Brain pericyte (primary cell): ENCODE results near the gene TF.
A peak's percentile ranks its signal among the peaks of the same experiment; 100 is the strongest.

ENCODE experiments used
- DNase-seq: peaks from one replicate; pipeline ENCODE4 v3.0.0-alpha.2; 2012; ENCODE audit warnings: low read depth, low spot score

The TF gene

DNA sequence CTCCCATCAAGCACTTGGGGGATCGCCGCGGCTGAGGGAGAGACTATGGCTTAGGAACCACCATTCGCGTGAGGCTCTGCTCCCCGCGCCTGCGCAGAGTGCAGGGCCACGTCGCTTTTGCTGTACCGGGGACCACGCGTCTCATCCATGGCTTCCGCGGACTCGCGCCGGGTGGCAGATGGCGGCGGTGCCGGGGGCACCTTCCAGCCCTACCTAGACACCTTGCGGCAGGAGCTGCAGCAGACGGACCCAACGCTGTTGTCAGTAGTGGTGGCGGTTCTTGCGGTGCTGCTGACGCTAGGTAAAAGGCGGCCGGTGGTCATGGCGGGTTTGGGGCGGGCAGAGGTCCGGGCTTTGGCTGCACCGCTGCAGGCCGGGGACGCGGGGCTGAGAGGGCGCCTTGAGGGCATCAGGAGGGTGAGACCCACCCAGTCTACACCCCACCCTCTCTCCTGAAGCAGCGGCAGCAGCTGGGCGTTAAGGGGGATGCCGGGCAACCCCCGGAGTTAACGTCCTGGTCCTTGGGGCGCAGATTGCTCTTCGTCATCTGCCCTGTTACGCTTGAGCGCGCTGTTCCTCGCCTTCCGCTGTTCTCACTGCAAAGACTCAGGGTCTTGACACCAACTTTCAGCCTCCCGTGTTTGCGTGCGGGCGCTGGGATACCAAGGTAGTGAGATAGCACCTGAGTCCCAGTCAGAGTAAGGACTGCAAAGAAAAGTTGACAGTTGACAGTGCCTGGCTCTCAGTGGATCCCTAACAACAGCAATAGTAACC, 59.7 kb downstream of the TF start, which contains the start of gene SRPRB:
TSS of gene SRPRB (plus strand) at position 114 of the 774 bp plus-strand sequence. CDS start at position 148, 34 bp downstream.
- DNase-seq: peak; percentile 71

DNA sequence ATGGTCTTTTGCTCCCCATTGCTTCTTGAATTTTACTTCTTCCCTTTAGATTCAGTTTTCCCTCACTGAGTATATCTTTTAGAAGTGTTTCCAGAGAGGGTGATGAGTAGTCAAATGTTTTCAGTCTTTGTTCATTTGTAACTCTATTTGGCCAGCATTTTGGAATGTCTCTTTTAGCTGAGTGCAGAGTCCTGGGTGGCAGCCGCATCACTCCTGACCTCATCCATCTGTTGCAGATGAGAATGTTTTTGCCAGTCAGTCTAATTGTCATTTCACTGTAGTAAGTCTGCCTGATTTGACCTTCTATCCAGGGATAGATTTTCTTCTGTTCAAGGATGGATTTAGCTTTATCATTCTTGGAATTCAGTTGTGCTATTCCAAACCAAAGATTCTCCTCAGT, 66.7 kb downstream of the TF start:
- no peak for DNase-seq

DNA sequence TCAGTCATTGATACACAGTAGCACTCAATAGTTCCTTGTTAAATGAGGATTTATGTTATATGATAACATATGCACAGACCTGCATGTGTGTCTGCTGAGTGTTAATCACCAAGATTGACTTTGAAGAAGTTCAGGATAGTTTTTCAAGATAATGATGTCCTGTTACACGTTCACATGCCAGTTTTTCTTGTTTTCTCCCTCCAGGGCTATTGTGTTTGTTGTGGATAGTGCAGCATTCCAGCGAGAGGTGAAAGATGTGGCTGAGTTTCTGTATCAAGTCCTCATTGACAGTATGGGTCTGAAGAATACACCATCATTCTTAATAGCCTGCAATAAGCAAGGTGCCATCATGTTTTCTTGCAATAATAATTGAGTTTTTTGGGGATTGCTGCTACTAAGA, 69.2 kb downstream of the TF start:
- DNase-seq: no peak

DNA sequence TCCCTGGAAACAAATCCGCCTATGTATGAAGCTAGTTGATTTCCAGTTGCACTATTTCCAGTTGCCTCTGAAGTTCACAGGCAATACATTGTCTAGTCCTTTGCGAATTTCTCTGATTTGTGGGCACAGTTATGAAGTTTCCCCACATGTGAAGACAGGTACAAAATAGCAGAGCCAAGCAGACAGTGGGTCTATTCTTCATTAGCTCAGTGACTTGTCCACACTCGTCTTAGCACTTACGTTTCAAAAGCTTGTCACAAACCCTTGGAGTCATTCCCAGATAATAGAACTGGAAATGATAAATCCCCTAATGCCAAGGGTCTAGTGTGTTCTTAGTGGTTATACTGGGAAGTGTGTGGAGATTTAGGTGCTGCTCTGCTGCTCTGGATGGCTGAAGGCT, 73.9 kb downstream of the TF start:
- no peak for DNase-seq

DNA sequence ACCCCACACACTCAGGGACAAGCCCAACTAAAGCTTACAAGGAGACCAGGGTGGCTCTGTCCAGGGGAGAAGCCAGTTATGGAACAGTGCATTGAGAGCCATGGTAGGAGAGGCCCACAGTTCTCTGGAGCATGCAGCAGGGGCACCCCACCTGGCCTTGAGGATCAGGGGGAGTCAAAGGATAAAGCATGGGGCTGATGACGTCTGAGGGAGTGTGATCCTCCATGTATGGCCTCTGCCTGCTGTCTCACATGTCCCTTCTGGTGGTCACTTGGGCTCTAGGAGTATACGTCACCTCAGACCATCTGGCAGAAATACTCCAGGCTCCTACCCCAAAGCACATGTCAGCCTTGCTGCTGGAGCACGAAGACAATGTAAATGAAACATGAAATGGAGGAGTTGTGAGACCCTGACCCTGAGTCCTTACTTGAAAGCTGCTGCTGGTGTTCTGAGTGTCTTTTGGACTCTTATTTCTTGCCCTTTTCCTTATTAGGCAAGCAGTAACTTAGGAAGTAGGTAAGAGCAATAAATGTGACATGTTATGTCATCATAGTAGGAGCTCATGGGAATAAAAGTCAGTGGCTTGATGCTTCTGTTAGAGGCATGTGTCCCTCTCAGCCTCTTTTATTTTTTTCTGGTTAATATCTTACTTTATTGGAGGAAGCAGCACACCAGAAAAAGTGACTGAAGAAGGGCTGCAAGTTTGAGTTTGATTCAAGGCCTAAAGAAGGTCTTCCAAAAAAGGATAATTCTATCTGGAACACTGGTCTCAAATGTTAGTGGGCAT, 74.9 kb downstream of the TF start:
- no peak for DNase-seq

DNA sequence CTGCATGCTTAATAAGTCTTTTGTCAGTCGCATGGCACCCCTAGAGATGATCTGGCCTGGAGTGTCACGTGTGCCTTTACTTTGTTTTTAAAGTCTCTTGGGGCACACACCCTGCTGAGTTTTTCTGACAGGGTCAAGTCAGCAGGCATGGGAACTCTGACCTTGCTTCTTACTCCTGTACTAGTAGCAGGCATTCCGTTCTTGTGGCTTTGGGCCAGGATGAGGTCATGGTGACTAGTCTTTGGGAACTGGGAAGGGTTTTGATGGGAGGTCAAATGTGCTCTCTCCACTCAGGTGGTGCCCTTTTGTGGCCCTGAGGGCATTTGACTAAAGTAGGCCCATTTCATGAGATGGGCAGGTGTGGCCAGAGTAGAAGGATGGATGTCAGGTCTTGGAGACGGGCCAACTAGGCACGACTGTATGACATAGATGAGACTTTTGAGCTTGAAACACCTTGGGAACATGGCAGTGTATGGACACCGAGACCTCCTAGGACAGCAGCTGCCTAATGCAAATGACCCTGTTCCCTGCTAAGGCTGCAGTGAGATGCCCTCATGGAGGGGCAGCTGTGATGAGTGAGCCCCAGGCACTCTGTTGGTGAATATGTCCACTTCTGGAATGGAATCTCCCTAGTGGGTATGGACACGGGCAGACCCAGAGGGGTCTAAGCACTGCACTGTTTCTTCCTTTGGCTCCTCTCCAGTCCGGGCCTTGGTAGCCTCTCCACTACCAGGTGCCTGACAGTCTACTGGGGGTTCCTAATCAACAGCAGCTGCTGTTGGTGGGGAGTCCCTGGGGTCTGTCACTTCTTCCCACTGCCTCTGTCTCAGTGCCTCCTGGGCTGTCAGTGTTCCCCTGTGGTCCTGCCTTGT, 75.8 kb downstream of the TF start:
- DNase-seq: no peak

DNA sequence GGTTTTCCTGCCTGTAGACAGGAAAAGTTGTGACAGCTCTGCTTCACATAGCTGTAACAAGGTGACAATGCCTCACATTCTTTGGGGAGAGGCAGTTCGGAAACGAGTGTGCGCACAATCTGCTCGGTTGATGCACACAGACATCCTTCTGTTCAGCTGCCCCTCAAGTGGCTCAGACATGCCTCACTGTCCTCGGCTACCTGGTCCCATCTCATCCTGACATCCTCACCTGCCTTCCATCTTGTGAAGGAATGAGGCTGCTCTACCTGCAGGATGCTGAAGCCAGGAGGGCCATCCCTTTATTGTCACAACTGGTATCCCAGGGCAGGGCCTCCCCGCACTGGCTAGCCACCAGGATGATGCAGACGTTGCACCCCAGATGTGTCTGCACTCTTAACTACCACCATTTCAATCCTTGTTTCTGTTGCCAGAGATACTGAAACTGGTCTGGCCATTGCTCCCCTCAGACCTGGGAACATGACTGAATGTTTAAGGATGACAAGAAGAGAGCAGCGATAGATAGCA, 78.8 kb downstream of the TF start:
- no peak for DNase-seq

DNA sequence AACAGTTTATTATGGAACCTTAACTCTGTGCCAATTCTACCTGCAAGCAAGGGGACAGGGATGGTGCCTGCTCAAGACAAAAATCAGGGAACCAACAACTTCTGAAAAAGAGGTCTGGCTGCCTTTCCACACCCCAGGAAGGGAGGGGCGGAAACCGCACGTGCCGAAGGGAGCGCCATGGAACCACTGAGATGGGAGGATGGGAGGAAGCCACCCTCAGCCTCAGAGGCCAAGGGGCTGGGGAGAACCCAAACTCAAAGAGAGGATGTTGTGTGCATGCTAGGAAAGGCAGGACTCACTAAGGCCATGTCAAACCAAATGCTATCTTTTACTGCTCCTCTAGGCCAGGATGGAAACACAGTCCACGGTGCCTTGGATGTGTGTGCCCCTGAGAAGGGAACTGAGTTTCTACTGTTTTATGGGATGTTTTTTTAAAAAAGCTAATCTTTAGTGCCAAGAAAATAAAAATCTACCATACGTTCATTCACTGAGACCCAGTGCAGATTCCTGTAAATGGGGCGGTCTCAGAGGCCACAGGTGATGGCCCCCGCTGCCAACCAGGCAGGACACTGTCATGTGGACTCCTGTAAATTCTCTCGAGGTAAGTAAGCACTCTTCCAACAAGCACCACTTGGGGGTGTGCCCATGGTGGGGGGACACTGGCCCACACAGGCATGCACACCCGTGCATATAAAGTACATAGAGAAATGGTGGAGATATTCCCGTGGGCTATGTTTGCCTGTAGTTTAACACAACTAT, 80.0 kb downstream of the TF start:
- DNase-seq: no peak

DNA sequence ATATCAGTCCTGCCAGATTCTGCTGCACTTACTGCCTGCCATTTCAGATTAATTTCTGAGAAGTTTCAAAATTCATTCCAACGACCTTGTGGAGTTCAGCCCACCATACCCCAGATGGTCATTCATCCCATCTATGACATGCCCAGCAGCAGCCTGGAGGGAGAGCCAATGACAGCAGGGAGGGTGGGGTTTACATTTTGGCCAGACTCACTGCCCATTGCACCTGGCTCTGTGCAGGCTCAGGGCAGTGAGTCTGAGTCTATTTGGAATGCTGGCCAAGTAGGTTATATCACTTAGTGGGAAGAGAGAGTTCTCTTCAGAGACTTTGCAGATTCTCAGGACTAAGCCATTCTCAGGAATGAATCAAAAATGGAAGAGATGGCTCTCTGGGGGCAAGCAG, 80.9 kb downstream of the TF start:
- DNase-seq: no peak

DNA sequence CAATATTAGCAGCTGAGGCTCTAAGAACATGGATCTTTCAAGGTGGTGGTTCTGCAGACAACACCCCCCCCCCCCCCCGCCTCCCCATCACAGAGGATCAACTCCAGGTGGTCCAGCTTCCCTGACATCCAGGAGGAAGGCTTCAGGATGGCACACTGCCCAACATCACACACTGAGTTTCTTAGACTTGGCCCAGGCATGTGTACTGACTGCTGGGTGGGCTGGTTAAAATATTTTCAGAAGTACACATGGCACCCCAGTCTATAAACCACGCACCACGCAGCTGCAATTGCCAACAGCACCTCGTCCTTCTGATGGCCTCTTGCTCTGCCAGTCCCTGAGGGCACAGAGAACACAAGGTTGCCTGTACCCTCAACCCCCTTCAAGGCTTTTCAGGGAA, 81.5 kb downstream of the TF start:
- DNase-seq: no peak

DNA sequence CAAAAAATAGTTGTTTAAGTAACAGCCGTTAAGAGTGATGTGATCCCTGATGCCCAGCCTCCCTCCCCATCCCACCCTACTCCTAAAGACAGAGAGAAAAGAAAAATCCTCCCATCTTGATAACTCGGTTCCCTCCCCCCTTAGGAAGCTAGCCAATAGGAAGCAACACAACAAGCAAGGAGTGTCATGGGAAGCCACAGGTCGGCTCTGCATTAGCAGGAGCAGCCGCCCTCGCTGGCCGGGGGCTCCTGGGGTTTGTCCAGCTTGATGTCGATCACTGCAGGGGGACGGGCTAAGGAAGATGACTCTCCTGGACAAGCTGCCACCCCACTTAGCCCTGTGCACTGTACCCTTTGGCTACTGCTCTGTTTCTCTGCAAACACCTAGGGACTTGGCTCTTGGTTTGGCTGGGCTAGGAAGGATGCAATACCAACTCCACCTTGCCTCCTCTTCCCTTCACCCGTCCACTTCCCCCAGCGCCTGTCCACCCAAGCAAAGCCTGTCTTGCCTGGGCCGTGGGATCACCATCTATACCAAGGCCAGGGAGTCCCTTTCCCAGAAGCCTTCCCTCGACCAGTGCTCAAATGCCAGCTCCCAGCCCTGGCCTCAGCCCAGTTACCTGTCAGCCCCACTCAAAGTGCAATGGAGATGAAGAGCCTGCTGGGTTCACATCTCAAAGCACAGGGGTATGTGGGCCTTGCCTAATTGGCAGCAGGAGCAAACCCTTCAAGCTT, 82.5 kb downstream of the TF start:
- DNase-seq: no peak

DNA sequence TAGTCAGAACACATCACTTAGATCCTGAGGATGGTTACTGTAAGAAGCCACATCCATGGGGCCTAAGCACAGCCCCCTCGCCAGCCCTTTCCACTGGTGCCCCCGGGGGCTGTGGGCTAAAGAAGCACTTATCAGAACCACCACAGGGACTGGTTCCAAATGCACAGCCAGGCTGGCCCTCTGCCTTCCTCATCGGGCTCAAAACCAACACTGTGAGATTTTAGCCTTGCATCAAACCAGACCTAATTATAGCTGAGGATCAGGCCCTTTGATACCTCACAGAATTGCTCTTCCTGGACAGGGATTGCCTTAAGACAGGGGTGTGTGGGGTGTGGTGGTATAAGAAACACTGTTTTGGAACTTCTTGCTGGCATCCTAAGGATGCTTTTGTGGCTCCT, 83.1 kb downstream of the TF start:
- DNase-seq: no peak

DNA sequence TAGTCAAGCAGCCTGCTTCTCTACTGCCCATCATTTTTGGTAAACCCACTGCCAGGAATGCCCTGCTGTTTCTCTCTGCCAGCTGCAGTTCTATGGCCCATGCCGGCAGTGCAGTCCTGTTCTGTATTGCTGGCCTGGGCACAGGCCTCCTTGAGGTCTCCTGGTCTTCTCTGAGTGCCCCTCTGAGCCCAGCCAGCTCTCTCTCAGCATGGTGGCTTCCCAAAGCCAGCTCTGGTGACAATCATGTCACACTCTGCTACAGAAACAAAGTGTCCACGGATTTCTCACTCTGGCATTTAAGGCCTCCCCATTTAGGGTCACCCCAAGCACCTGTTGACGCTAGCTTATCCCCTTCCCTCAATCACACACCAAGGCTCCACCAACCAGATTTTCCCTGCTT, 83.9 kb downstream of the TF start:
- no peak for DNase-seq

DNA sequence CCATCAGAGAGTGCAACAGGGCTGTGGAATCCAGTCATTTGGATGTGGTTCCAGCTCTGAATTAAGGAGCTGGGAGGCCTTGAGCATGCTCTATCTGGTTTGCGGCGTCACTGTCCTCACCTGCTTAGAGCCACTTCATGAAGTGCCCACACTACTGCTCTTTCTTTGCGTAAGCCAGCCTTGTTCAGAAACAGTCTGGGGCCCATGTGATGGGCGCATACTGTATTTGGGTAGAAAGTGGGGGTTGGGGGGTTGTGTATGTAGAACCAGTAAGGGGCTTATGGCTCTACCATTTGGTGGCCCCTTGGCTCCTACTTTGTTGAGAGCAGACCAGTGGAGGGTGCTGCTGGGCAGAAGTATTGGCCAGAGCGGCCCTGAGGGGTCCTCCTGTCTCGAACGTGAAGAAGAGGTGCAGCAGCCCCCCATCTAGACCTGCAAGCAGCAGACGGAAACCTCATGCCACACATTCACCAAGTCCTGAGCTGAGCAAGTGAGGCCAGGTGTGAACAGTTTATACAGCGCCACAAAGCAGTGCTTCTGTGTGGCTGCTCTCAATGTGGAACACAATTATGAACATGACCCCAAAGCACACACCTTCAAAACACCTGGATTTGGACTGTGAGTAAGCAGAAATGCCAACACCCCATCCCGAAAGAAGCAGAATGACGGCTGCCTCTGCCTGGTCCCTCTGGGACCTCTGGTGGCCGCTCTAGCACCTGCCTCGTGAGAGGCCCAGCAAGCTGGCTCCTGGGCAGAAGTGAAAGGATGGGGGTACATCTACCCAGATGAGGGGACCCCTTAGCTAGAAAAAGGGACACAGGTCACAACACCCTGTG, 86.0 kb downstream of the TF start:
- DNase-seq: no peak

DNA sequence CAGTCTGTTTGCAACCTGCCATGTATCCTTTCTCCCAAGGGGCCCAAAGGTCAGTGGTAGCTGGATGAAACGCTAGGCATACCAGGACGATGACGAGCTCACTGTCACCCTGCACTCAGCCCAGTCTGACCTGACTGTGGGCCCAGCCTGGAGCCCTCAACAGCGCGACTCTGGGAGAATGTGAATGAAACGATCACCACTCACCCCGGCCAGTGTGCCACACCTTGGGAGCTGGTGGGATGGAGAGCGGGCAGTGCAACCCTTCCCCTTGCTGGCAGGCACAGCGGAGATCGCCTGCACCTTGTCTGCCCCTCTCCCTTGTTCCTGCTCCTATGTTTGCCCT, 86.6 kb downstream of the TF start:
- DNase-seq: no peak

DNA sequence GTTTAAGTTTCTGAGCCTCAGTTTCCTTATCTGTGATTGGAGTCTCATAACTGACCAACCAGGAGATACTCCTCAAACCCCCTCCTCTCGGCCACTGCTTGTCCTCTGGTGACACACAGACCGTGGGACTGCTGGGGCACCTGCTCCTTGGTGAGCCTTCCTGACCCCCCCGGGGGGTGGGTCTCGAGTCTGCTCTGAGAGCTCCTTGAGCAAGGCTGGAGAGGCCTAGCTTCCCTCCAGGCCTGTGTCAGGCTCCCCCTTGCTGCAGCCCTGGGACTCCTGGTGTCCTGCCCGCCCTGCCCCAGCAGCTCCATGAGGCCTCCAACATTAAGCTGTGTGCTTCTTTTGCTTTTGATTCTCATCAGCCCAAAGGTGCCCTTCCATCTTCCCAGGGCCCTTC, 87.1 kb downstream of the TF start:
- DNase-seq: no peak

DNA sequence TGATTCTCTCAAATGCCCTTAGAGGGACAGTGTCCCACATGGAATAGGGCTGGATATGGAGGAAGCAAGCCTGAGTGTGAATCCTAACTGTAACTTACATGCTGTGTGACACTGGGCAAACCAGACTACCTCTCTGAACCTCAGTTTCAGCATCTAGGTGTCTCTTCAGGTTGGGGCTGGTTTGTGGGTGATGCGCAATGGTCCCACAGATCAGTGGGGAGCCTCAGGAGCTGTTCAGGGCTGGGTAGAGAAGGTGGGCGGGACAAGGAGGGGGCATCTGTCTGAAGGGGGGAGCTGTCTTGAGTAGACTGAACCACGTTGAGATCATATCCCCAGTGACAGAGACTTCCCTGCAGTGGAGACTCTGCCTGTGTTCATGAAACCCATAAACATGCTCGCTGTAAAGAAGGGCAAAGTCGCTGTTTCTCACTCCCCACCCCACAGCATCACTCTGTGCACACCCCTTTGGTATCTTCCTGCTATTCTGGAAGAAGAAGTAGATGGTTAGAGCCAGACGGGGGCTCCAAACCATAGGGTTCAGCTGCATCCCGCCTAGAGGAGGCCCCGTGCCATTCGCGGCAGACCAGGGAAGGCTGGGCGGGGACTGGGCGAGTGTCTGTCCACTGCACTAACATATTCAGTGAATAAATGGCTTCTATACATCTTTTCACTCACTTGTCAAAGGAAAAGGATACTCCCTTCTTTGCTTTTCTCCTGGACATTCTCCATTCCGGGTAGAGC, 87.9 kb downstream of the TF start:
- DNase-seq: no peak

DNA sequence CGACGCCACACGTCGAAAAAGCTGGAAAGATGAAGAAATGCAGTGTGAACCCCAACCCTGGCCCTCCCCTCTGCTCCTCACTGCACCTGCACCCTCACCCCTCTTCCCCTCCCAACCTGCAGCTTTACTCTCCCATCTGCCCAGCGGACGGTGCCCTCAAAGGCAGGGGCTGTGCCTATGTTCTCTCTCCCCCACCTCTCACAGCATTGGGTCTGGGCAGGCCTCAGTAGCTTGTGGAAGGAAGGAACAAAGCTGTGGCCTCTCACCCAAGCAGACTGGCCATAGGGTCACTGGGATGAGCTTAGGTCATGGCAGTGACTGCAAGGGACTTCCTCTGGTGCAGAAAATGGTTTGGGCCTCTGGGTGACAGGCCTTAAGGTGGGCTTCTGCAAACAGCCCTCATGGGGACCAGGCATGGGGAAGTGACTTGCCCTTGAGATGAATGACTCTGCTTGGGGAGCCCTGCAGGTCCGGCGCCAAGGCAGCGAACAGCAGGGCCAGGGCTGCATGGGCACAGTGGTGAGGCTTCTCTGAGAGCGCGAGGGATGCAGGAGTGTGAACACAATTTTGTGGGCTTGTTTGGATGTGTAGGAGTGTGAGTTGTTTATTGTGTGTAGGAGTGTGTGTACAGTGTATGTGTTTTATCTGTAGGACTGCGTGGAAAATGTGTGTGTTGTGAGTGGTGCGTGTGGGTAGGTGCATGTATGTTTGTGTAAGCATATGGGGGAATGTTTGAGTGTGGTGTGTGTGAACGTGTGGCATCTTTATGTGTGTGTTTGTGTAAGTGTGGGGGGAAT, 88.6 kb downstream of the TF start:
- no peak for DNase-seq
